ENCODE measurements around the gene CTNNA2.

Gene CTNNA2

GRCh38 chr2:80363330-80363729, 850.5 kb downstream of the CTNNA2 start:
- no peak overlapping the region for H3K27ac Mint-ChIP-seq
- H3K4me1 Mint-ChIP-seq: peaks cover 10% of the 10 kb centered on the region
- no peak overlapping the region for H3K4me3 Mint-ChIP-seq
- H3K27me3 Mint-ChIP-seq (ENCODE audit: low read depth): no peaks in the 10 kb centered on the region
- no peaks in the 10 kb centered on the region for H3K9me3 Mint-ChIP-seq
- H3K36me3 Mint-ChIP-seq (ENCODE audit: low read depth): no peaks in the 10 kb centered on the region
- TF ChIP-seq CTCF (IDR thresholded peaks at IDR 0.05; ENCODE audit: unreplicated experiment in 3 of 3): no peak

GRCh38 chr2:80363791-80364349, 851.0 kb downstream of the CTNNA2 start:
- H3K27ac Mint-ChIP-seq: no peak overlapping the region
- no peaks in the 10 kb centered on the region for H3K27me3 Mint-ChIP-seq (ENCODE audit: low read depth)
- no peak for TF ChIP-seq CTCF (IDR thresholded peaks at IDR 0.05; ENCODE audit: unreplicated experiment in 3 of 3)
- peaks cover 10% of the 10 kb centered on the region for H3K4me1 Mint-ChIP-seq
- no peaks in the 10 kb centered on the region for H3K9me3 Mint-ChIP-seq
- H3K4me3 Mint-ChIP-seq: no peak overlapping the region
- no peaks in the 10 kb centered on the region for H3K36me3 Mint-ChIP-seq (ENCODE audit: low read depth)

- Mint-ChIP-seq H3K4me1 (peaks cover 10% of the 10 kb centered on the region), H3K9me3 (no peaks in the 10 kb centered on the region), H3K27ac (peak overlapping the region in 1 of 3 experiments; percentile 1), H3K4me3 (no peak overlapping the region), H3K27me3 (ENCODE audit: low read depth) (no peaks in the 10 kb centered on the region), H3K36me3 (ENCODE audit: low read depth) (no peaks in the 10 kb centered on the region)
- no peak for TF ChIP-seq CTCF (IDR thresholded peaks at IDR 0.05; ENCODE audit: unreplicated experiment in 3 of 3)
Measured at GRCh38 chr2:80364524-80365212, 851.8 kb downstream of the CTNNA2 start.

GRCh38 chr2:80365762-80366161, 852.9 kb downstream of the CTNNA2 start:
- H3K4me3 Mint-ChIP-seq: no peak overlapping the region
- H3K27ac Mint-ChIP-seq: no peak overlapping the region
- H3K36me3 Mint-ChIP-seq (ENCODE audit: low read depth): no peaks in the 10 kb centered on the region
- TF ChIP-seq CTCF (IDR thresholded peaks at IDR 0.05; ENCODE audit: unreplicated experiment in 3 of 3): no peak
- H3K9me3 Mint-ChIP-seq: no peaks in the 10 kb centered on the region
- peaks cover 10% of the 10 kb centered on the region for H3K4me1 Mint-ChIP-seq
- H3K27me3 Mint-ChIP-seq (ENCODE audit: low read depth): no peaks in the 10 kb centered on the region

GRCh38 chr2:80370375-80371009, 857.6 kb downstream of the CTNNA2 start:
- Mint-ChIP-seq H3K9me3 (no peaks in the 10 kb centered on the region), H3K4me3 (no peak overlapping the region), H3K27me3 (ENCODE audit: low read depth) (no peaks in the 10 kb centered on the region), H3K36me3 (ENCODE audit: low read depth) (no peaks in the 10 kb centered on the region), H3K4me1 (no peaks in the 10 kb centered on the region), H3K27ac (no peak overlapping the region)
- TF ChIP-seq CTCF (IDR thresholded peaks at IDR 0.05; ENCODE audit: unreplicated experiment in 3 of 3): no peak

Data from nephron (organoid).